GM23338 (cell line): ENCODE results near the gene HNRNPF. TPM values are rescaled to one million over a fixed set of nuclear protein-coding genes. Genes with fewer than 3 reads are reported as not detected.

Source experiments
- CREB1 ChIP-seq: fragments of 250-450 bp; sonication (Bioruptor Pico); IDR thresholded peaks from 2 replicates; pipeline ENCODE4 v1.5.0; 2020; ENCODE audit warnings: low read depth, mild to moderate bottlenecking, moderate library complexity
- EZH2 ChIP-seq: fragments of 200-600 bp; sonication (generic); IDR thresholded peaks from one replicate; pipeline ENCODE4 v1.8.0; 2017; ENCODE audit warnings: antibody characterized with exemption, mild to moderate bottlenecking, low read depth; ENCODE audit not compliant: unreplicated experiment
- EZH2phosphoT487 ChIP-seq: fragments of 200-600 bp; sonication (generic); IDR thresholded peaks from one replicate; pipeline ENCODE4 v1.8.1; 2018; ENCODE audit warnings: antibody characterized with exemption; ENCODE audit not compliant: unreplicated experiment
- JUNB ChIP-seq: IDR thresholded peaks from one replicate; pipeline ENCODE4 v1.6.1; 2016; ENCODE audit warnings: antibody characterized with exemption; ENCODE audit not compliant: unreplicated experiment
- NANOG ChIP-seq: IDR thresholded peaks from 2 replicates; pipeline ENCODE4 v1.6.1; 2016; ENCODE audit warnings: antibody characterized with exemption, borderline replicate concordance
- POLR2AphosphoS5 ChIP-seq: IDR thresholded peaks from 2 replicates; pipeline ENCODE4 v1.6.1; 2016; ENCODE audit warnings: antibody characterized with exemption, low read depth
- STAT1 ChIP-seq: IDR thresholded peaks from one replicate; pipeline ENCODE4 v1.6.1; 2016; ENCODE audit warnings: antibody characterized with exemption; ENCODE audit not compliant: unreplicated experiment
- ZNF331 ChIP-seq: fragments of 250-450 bp; sonication (Bioruptor Pico); IDR thresholded peaks from 2 replicates; pipeline ENCODE4 v1.5.0; 2020; ENCODE audit warnings: low read depth, mild to moderate bottlenecking, moderate library complexity
- polyA plus RNA-seq: library from polyadenylated mRNA; unstranded; fragments of >200 nt; fragmentation: Nextera tagmentation; extraction: Ambion mirVana; gene quantifications from 2 replicates; pipeline ENCODE4 v1.2.1, GENCODE V29; 2016
- total RNA-seq: library from RNA; depleted of rRNA; stranded (reverse); fragments of >200 nt; shearing (Covaris generic); gene quantifications from 2 replicates; pipeline ENCODE4 v1.2.3, GENCODE V29; 2014
- TF ChIP-seq, protein P1 (sequence below): fragments of 250-450 bp; sonication (Bioruptor Pico); IDR thresholded peaks from 2 replicates; pipeline ENCODE4 v1.5.0; 2020; ENCODE audit warnings: mild to moderate bottlenecking, moderate library complexity
- TF ChIP-seq, protein P2 (sequence below): IDR thresholded peaks from one replicate; pipeline ENCODE4 v1.6.1; 2018; ENCODE audit warnings: antibody characterized with exemption; ENCODE audit not compliant: unreplicated experiment

The HNRNPF gene
- total and polyA plus RNA-seq, 2 experiments from 2014 or later = 210 to 378 TPM

- TF ChIP-seq, protein P1, sequence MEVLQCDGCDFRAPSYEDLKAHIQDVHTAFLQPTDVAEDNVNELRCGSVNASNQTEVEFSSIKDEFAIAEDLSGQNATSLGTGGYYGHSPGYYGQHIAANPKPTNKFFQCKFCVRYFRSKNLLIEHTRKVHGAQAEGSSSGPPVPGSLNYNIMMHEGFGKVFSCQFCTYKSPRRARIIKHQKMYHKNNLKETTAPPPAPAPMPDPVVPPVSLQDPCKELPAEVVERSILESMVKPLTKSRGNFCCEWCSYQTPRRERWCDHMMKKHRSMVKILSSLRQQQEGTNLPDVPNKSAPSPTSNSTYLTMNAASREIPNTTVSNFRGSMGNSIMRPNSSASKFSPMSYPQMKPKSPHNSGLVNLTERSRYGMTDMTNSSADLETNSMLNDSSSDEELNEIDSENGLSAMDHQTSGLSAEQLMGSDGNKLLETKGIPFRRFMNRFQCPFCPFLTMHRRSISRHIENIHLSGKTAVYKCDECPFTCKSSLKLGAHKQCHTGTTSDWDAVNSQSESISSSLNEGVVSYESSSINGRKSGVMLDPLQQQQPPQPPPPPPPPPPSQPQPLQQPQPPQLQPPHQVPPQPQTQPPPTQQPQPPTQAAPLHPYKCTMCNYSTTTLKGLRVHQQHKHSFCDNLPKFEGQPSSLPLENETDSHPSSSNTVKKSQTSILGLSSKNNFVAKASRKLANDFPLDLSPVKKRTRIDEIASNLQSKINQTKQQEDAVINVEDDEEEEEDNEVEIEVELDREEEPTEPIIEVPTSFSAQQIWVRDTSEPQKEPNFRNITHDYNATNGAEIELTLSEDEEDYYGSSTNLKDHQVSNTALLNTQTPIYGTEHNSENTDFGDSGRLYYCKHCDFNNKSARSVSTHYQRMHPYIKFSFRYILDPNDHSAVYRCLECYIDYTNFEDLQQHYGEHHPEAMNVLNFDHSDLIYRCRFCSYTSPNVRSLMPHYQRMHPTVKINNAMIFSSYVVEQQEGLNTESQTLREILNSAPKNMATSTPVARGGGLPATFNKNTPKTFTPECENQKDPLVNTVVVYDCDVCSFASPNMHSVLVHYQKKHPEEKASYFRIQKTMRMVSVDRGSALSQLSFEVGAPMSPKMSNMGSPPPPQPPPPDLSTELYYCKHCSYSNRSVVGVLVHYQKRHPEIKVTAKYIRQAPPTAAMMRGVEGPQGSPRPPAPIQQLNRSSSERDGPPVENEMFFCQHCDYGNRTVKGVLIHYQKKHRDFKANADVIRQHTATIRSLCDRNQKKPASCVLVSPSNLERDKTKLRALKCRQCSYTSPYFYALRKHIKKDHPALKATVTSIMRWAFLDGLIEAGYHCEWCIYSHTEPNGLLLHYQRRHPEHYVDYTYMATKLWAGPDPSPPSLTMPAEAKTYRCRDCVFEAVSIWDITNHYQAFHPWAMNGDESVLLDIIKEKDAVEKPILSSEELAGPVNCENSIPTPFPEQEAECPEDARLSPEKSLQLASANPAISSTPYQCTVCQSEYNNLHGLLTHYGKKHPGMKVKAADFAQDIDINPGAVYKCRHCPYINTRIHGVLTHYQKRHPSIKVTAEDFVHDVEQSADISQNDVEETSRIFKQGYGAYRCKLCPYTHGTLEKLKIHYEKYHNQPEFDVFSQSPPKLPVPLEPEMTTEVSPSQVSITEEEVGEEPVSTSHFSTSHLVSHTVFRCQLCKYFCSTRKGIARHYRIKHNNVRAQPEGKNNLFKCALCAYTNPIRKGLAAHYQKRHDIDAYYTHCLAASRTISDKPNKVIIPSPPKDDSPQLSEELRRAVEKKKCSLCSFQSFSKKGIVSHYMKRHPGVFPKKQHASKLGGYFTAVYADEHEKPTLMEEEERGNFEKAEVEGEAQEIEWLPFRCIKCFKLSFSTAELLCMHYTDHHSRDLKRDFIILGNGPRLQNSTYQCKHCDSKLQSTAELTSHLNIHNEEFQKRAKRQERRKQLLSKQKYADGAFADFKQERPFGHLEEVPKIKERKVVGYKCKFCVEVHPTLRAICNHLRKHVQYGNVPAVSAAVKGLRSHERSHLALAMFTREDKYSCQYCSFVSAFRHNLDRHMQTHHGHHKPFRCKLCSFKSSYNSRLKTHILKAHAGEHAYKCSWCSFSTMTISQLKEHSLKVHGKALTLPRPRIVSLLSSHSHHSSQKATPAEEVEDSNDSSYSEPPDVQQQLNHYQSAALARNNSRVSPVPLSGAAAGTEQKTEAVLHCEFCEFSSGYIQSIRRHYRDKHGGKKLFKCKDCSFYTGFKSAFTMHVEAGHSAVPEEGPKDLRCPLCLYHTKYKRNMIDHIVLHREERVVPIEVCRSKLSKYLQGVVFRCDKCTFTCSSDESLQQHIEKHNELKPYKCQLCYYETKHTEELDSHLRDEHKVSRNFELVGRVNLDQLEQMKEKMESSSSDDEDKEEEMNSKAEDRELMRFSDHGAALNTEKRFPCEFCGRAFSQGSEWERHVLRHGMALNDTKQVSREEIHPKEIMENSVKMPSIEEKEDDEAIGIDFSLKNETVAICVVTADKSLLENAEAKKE = no peak
- TF ChIP-seq EZH2 = no peak
- TF ChIP-seq JUNB = no peak
- no peak for TF ChIP-seq ZNF331 (CRISPR knock-in tag)
- TF ChIP-seq CREB1 (CRISPR knock-in tag) = no peak
- no peak for TF ChIP-seq NANOG
- no peak for TF ChIP-seq STAT1
- no peak for TF ChIP-seq POLR2AphosphoS5
- TF ChIP-seq EZH2phosphoT487 = no peak
- TF ChIP-seq, protein P2, sequence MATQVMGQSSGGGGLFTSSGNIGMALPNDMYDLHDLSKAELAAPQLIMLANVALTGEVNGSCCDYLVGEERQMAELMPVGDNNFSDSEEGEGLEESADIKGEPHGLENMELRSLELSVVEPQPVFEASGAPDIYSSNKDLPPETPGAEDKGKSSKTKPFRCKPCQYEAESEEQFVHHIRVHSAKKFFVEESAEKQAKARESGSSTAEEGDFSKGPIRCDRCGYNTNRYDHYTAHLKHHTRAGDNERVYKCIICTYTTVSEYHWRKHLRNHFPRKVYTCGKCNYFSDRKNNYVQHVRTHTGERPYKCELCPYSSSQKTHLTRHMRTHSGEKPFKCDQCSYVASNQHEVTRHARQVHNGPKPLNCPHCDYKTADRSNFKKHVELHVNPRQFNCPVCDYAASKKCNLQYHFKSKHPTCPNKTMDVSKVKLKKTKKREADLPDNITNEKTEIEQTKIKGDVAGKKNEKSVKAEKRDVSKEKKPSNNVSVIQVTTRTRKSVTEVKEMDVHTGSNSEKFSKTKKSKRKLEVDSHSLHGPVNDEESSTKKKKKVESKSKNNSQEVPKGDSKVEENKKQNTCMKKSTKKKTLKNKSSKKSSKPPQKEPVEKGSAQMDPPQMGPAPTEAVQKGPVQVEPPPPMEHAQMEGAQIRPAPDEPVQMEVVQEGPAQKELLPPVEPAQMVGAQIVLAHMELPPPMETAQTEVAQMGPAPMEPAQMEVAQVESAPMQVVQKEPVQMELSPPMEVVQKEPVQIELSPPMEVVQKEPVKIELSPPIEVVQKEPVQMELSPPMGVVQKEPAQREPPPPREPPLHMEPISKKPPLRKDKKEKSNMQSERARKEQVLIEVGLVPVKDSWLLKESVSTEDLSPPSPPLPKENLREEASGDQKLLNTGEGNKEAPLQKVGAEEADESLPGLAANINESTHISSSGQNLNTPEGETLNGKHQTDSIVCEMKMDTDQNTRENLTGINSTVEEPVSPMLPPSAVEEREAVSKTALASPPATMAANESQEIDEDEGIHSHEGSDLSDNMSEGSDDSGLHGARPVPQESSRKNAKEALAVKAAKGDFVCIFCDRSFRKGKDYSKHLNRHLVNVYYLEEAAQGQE = no peak
Measured at GRCh38 chr10:43417950-43418768, 9.2 kb upstream of the HNRNPF start (continued).
